ENCODE measurements around the gene NKX6-1. TPM values are rescaled to one million over a fixed set of nuclear protein-coding genes. Genes with fewer than 3 reads are reported as not detected.

The NKX6-1 gene
- not detected for total RNA-seq

- ATAC-seq (ENCODE audit: low read depth) (peak; percentile 19), DNase-seq (no peak)
- H3K4me1 Mint-ChIP-seq, result peaks cover 12% of the 10 kb centered on the region
- POLR2A ChIA-PET, result no interaction called here
- peaks cover 89% of the 10 kb centered on the region for H3K27me3 Mint-ChIP-seq
- H3K36me3 Mint-ChIP-seq, result peaks cover 2% of the 10 kb centered on the region
- H3K27ac Mint-ChIP-seq, result peak within 1 kb of the TSS; percentile 71
- H3K4me3 Mint-ChIP-seq, result peak within 1 kb of the TSS; percentile 77
- H3K9me3 Mint-ChIP-seq, result peaks cover 6% of the 10 kb centered on the region
Observed at GRCh38 chr4:84498935-84499623, at the start of gene NKX6-1. NKX6-1 (minus strand) TSS chr4:84499292; CDS start chr4:84498228, 1,064 bp downstream.

GRCh38 chr4:84547211-84547610 is 48.1 kb upstream of the NKX6-1 start:
- ATAC-seq (ENCODE audit: low read depth) (no peak), DNase-seq (no peak)
- Mint-ChIP-seq H3K27ac (no peak overlapping the region), H3K4me1 (no peaks in the 10 kb centered on the region), H3K36me3 (no peaks in the 10 kb centered on the region), H3K9me3 (no peaks in the 10 kb centered on the region), H3K4me3 (no peak overlapping the region), H3K27me3 (peaks cover 2% of the 10 kb centered on the region)
- POLR2A ChIA-PET, result no interaction called here

- H3K36me3 Mint-ChIP-seq, result no peaks in the 10 kb centered on the region
- no peak for ATAC-seq (ENCODE audit: low read depth)
- H3K27ac Mint-ChIP-seq, result no peak overlapping the region
- DNase-seq, result no peak
- no peaks in the 10 kb centered on the region for H3K4me1 Mint-ChIP-seq
- POLR2A ChIA-PET, result no interaction called here
- no peak overlapping the region for H3K4me3 Mint-ChIP-seq
- H3K9me3 Mint-ChIP-seq, result no peaks in the 10 kb centered on the region
- no peaks in the 10 kb centered on the region for H3K27me3 Mint-ChIP-seq
Observed at GRCh38 chr4:84545093-84545492, 46.0 kb upstream of the NKX6-1 start.

- DNase-seq, result no peak
- no peak overlapping the region for H3K4me3 Mint-ChIP-seq
- no peaks in the 10 kb centered on the region for H3K4me1 Mint-ChIP-seq
- ATAC-seq (ENCODE audit: low read depth), result no peak
- H3K27ac Mint-ChIP-seq, result no peak overlapping the region
- no peaks in the 10 kb centered on the region for H3K9me3 Mint-ChIP-seq
- H3K36me3 Mint-ChIP-seq, result no peaks in the 10 kb centered on the region
- H3K27me3 Mint-ChIP-seq, result no peaks in the 10 kb centered on the region
- POLR2A ChIA-PET, result no interaction called here
Observed at GRCh38 chr4:84535901-84536300, 36.8 kb upstream of the NKX6-1 start.

- no peak for DNase-seq
- POLR2A ChIA-PET, result no interaction called here
- Mint-ChIP-seq H3K27me3 (peaks cover 5% of the 10 kb centered on the region), H3K9me3 (no peaks in the 10 kb centered on the region), H3K27ac (no peak overlapping the region), H3K4me1 (no peaks in the 10 kb centered on the region), H3K36me3 (no peaks in the 10 kb centered on the region), H3K4me3 (no peak overlapping the region)
- ATAC-seq (ENCODE audit: low read depth), result no peak
Observed at GRCh38 chr4:84531689-84532088, 32.6 kb upstream of the NKX6-1 start.

GRCh38 chr4:84530871-84531270 is 31.8 kb upstream of the NKX6-1 start:
- ATAC-seq (ENCODE audit: low read depth), result no peak

GRCh38 chr4:84530454-84530853 is 31.4 kb upstream of the NKX6-1 start:
- no peaks in the 10 kb centered on the region for H3K4me1 Mint-ChIP-seq
- ATAC-seq (ENCODE audit: low read depth) (no peak), DNase-seq (no peak)
- no peaks in the 10 kb centered on the region for H3K9me3 Mint-ChIP-seq
- POLR2A ChIA-PET, result no interaction called here
- H3K4me3 Mint-ChIP-seq, result no peak overlapping the region
- no peak overlapping the region for H3K27ac Mint-ChIP-seq
- no peaks in the 10 kb centered on the region for H3K36me3 Mint-ChIP-seq
- H3K27me3 Mint-ChIP-seq, result peaks cover 5% of the 10 kb centered on the region

More at GRCh38 chr4:84530871-84531270, 31.8 kb upstream of the NKX6-1 start:
- no peak for DNase-seq
- H3K36me3 Mint-ChIP-seq, result no peaks in the 10 kb centered on the region
- no peak overlapping the region for H3K27ac Mint-ChIP-seq
- H3K27me3 Mint-ChIP-seq, result peaks cover 5% of the 10 kb centered on the region
- no peaks in the 10 kb centered on the region for H3K9me3 Mint-ChIP-seq
- no peaks in the 10 kb centered on the region for H3K4me1 Mint-ChIP-seq
- POLR2A ChIA-PET, result no interaction called here
- H3K4me3 Mint-ChIP-seq, result no peak overlapping the region

- no peak for DNase-seq
- ATAC-seq (ENCODE audit: low read depth), result no peak
- Mint-ChIP-seq H3K4me1 (no peaks in the 10 kb centered on the region), H3K4me3 (no peak overlapping the region), H3K27me3 (peaks cover 5% of the 10 kb centered on the region), H3K27ac (no peak overlapping the region), H3K9me3 (no peaks in the 10 kb centered on the region), H3K36me3 (no peaks in the 10 kb centered on the region)
- POLR2A ChIA-PET, result no interaction called here
Observed at GRCh38 chr4:84529169-84529751, 30.2 kb upstream of the NKX6-1 start.

- Mint-ChIP-seq H3K27me3 (peaks cover 5% of the 10 kb centered on the region), H3K9me3 (no peaks in the 10 kb centered on the region), H3K36me3 (no peaks in the 10 kb centered on the region), H3K4me1 (no peaks in the 10 kb centered on the region), H3K4me3 (no peak overlapping the region), H3K27ac (no peak overlapping the region)
- POLR2A ChIA-PET, result no interaction called here
- DNase-seq, result no peak
- ATAC-seq (ENCODE audit: low read depth), result no peak
Observed at GRCh38 chr4:84527391-84527790, 28.3 kb upstream of the NKX6-1 start.

- Mint-ChIP-seq H3K4me3 (no peak overlapping the region), H3K27ac (no peak overlapping the region), H3K9me3 (no peaks in the 10 kb centered on the region), H3K36me3 (no peaks in the 10 kb centered on the region), H3K4me1 (no peaks in the 10 kb centered on the region), H3K27me3 (peaks cover 21% of the 10 kb centered on the region)
- ATAC-seq (ENCODE audit: low read depth) (no peak), DNase-seq (no peak)
- POLR2A ChIA-PET, result no interaction called here
Observed at GRCh38 chr4:84515075-84515474, 16.0 kb upstream of the NKX6-1 start.

GRCh38 chr4:84512277-84512676 is 13.2 kb upstream of the NKX6-1 start:
- no peaks in the 10 kb centered on the region for H3K9me3 Mint-ChIP-seq
- POLR2A ChIA-PET, result no interaction called here
- no peak for ATAC-seq (ENCODE audit: low read depth)

GRCh38 chr4:84511703-84512102 is 12.6 kb upstream of the NKX6-1 start:
- POLR2A ChIA-PET, result no interaction called here
- no peaks in the 10 kb centered on the region for H3K4me1 Mint-ChIP-seq
- DNase-seq (no peak), ATAC-seq (ENCODE audit: low read depth) (no peak)
- no peak overlapping the region for H3K27ac Mint-ChIP-seq
- H3K27me3 Mint-ChIP-seq, result peaks cover 30% of the 10 kb centered on the region
- no peak overlapping the region for H3K4me3 Mint-ChIP-seq
- H3K36me3 Mint-ChIP-seq, result no peaks in the 10 kb centered on the region
- no peaks in the 10 kb centered on the region for H3K9me3 Mint-ChIP-seq

More at GRCh38 chr4:84512277-84512676, 13.2 kb upstream of the NKX6-1 start:
- Mint-ChIP-seq H3K4me3 (no peak overlapping the region), H3K36me3 (no peaks in the 10 kb centered on the region), H3K27me3 (peaks cover 31% of the 10 kb centered on the region), H3K4me1 (no peaks in the 10 kb centered on the region), H3K27ac (no peak overlapping the region)
- DNase-seq, result no peak

GRCh38 chr4:84507941-84508340 is 8.8 kb upstream of the NKX6-1 start:
- POLR2A ChIA-PET, result no interaction called here
- H3K27ac Mint-ChIP-seq, result no peak overlapping the region
- ATAC-seq (ENCODE audit: low read depth), result no peak
- no peak for DNase-seq
- H3K27me3 Mint-ChIP-seq, result peaks cover 34% of the 10 kb centered on the region
- no peaks in the 10 kb centered on the region for H3K9me3 Mint-ChIP-seq
- peaks cover 1% of the 10 kb centered on the region for H3K4me1 Mint-ChIP-seq
- no peaks in the 10 kb centered on the region for H3K36me3 Mint-ChIP-seq
- H3K4me3 Mint-ChIP-seq, result no peak overlapping the region

GRCh38 chr4:84504821-84505220 is 5.7 kb upstream of the NKX6-1 start:
- DNase-seq, result no peak
- Mint-ChIP-seq H3K36me3 (peaks cover 2% of the 10 kb centered on the region), H3K9me3 (peaks cover 6% of the 10 kb centered on the region), H3K27me3 (peaks cover 59% of the 10 kb centered on the region), H3K4me1 (peaks cover 4% of the 10 kb centered on the region), H3K4me3 (no peak overlapping the region), H3K27ac (no peak overlapping the region)
- POLR2A ChIA-PET, result no interaction called here
- ATAC-seq (ENCODE audit: low read depth), result no peak
